Measurements from ENCODE around the gene ANO1.
"Not testable (repeated sequence)": the region's sequence is repeated elsewhere in the genome, so short reads cannot be mapped to it uniquely, and the experiment has no call there.

The ANO1 gene

DNA sequence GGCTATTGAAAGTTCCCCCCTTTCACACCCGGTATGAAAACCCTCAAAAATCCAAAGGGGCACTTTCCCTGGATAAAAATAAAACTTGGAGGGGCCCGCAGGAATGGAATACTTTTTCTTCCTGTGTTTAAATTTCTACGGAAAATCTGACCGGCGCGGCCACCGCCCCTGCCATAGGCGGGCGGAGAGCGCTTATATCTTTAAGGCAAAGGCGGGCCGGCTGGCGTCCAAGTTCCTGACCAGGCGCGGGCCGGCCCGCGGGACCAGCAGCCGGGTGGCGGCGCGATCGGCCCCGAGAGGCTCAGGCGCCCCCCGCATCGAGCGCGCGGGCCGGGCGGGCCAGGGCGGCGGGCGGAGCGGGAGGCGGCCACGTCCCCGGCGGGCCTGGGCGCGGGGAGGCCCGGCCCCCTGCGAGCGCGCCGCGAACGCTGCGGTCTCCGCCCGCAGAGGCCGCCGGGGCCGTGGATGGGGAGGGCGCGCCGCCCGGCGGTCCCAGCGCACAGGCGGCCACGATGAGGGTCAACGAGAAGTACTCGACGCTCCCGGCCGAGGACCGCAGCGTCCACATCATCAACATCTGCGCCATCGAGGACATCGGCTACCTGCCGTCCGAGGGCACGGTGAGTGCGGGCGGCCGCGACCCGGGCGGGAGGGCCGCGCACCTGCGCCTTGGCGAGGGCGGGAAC, at the start of gene ANO1:
Gene ANO1 (plus strand): TSS at position 223 of the 686 bp plus-strand sequence. CDS start 290 bp downstream, at position 513.
- DNase-seq (ENCODE audit: low read depth in 4 of 4, low spot score in 1 of 4), result no peak

DNA sequence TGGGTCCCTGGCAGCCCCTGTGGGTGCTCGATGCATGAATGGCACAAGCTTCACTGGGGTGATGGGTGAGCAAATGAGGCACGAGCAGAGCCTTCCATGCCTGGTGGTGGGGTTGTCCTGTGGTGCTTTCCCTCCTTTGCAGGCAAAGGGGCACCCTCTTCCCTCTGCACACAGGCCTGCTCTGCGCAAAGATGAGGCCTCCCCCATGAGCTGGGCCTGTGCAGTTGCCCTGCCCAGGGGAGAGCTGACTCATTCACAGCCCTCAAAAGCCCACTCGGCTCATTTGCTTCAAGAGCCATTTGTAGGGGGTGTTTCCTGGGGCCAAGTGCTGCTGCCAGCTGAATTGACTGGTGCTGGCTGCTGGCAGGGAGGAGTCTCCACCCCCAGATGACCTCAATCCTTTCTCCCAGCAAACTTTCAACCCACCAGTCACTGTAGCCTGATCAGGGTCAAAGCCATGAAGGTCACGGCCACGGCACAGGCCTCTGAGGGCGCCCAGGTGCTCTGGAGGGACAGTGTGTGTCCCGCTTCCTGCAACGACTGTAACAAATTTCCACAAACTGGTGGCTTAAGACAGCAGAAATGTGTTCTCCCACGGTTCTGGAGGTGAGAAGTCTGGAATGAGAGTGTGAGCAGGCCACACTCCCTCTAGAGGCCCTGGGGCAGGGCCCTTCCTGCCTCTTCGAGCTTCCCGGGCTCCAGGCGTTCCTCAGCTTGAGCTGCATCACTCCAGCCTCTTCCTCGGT, 48.8 kb upstream of the ANO1 start:
- DNase-seq (ENCODE audit: low read depth in 4 of 4, low spot score in 1 of 4), result no peak

DNA sequence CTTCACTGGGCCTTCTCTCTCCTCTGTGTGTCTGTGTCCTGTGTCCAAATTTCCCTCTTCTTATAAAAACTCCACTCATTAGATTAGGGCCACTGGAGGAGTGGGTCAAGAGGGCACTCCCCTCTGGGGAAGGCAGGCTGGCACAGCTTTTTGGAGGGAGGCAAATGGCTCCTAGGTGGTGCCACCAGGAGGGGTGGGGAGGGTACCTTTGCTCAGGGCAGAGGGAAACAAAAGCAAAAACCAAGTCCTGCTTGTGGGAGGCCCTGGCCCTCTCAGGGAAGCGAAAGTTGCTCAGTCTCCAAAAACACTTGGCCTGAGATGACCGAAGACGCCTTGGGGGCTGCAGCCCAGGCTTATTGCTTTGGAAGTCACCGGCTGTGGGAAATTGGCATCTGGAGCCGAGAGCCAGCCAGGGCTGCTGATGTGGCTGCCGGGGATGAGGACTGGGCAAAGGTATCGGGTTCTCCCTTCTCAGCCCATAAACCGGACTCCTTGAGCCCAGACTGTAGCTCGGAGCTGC, 48.2 kb upstream of the ANO1 start:
- DNase-seq (ENCODE audit: low read depth in 4 of 4, low spot score in 1 of 4), result no peak

DNA sequence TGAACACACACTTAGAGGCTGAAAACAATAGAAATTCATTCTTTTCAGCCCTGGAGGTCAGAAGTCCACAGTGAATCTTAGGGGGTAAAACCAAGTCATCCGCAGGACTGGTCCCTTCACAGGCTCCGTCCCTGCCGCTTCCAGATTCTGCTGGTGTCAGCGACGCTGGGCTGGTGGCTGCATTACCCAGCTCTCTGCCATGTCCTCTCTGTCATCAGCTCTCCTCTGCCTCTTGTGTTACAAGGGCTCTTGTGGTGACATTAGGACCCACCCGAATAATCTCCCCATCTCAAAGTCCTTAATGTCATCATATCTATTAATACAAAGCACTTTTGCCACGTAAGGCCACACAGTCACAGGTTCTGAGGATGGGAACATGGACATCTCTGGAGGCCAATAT, 47.7 kb upstream of the ANO1 start:
- no peak for DNase-seq (ENCODE audit: low read depth in 4 of 4, low spot score in 1 of 4)

DNA sequence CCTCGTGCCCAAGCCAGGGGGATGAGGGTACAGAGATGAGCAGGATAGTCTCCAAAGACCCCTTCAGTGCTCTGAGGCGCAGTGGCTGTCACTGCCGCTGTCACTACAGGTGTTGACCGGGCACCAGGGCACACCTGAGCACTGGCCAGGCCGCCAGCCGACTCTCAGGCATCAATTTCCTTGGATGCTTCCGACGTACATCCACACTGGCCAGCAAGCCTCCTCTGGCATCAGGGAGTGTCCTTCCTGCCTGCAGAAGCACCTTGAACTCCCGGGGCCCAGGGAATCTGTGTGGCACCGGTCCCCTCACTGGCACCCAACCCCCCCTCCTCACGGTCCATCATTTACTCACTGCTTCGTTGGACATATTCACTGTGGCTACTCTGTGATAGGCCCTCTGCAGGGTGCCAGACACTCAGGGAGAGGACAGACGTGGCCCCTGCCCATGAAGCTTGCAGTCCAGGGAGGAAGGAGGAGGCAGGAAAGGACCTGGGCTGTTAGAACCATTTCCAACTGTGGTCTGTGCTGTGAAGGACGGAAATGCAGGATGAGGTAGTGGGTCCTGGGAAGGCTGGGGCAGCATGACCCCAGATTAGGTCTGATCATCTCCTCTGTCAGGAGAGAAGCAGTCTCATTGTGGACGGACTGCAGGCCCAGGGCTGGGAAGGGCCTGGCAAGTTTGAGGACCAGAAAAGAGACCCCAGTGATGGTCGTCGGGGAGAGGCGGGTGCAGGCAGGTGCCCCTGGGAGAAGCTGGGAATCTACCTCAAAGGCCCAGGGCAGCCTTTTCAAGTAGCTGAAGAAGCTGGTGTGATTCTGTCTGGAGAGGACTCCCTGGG, 46.3 kb upstream of the ANO1 start:
- DNase-seq (ENCODE audit: low read depth in 4 of 4, low spot score in 1 of 4), result no peak

DNA sequence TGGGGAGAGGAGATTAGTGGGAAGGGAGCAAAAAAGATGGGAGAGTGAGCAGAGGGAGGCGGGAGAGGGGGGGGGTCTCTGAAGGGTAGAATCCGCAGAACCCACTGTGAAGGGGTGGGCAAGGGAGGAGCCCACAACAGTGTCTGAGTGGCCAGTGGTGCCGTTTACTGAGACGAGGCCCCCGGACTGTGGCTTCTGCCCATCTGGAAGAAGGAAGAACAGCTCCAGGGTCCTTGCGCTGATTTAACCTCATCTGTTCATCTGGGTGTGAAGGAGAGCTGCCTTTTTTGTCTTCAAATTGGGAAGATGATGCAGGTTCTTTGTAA, 45.7 kb upstream of the ANO1 start:
- DNase-seq (ENCODE audit: low read depth in 4 of 4, low spot score in 1 of 4), result no peak

DNA sequence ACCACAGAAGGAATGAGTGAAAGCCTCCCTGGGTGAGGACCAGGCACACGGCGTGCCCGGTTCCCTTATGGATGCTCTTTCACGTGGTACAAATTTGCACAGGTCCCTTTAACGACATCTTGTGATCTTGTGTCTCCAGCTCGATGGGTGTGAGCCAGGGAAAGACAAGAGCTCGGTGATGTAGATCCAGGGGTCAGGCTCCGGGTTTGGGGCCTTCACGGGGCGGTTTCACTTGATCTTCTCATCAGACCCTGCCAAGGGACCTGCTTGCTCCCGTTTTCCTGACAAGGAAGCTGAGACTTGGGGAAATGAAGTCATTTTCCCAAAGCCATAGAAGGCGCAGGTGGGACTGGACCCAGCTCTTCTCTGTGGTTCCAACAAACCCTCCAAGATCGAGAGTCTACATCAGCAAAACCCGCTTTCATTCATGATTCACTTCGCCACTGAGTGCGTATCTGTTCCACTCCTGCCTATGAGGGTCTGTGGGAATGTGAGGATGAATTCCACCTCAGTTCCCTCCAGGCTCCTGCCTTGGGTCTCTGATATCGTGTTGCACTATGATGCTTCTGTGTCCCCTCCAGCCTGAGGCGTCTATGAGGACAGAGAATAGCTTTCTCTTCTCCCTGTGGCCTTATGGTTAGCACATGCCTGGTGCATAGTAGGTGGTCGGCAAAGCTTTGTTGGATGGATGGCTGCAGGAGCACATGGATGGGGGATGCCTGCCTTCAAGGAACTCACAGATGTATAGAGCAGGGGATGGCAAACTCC, 45.0 kb upstream of the ANO1 start:
- DNase-seq (ENCODE audit: low read depth in 4 of 4, low spot score in 1 of 4), result no peak

DNA sequence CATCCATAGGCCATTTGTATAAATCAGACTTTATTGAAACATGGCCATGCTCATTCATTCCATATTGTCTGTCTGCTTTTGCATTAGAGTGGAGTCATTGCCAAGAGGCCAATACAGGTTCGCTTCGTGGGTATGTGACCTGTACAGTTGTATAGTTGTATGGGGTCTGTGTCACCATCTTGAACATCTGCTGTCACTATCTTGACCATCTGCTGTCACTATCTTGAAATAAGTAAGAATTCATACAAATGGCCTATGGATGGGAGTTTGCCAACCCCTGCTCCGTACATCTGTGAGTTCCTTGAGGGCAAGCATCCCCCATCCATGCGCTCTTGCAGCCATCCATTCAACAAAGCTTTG, 44.4 kb upstream of the ANO1 start:
- DNase-seq (ENCODE audit: low read depth in 4 of 4, low spot score in 1 of 4), result no peak

DNA sequence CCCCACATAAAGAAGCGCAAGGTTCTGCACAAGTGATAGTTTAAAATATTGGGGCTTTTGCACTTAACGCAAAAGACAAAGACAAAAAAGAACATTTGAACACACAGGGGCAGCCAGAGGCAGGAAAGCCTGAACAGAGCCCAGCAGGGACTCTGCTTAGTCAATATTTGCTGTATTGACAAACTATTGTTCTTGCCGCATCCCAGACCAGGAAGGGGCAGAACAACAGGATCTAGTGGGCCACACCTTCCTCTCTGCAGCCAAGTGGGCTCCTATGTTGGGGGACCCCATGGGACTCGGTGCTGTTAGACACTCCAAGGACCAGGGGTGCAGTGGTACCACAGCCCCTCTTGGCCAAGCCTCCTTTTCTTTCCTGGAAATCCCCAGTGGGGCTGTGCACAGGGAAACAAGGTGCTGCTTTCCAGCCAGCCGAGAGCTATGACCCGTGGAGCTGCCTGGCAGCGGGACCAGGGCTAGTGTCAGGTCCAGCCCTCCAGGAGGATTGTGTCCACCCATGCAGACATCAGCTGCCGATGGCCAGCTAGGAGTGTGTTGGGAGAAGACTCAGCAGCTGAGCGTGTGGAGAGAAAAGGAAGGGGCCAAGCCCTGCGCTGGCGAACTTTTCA, 43.3 kb upstream of the ANO1 start:
- no peak for DNase-seq (ENCODE audit: low read depth in 4 of 4, low spot score in 1 of 4)

DNA sequence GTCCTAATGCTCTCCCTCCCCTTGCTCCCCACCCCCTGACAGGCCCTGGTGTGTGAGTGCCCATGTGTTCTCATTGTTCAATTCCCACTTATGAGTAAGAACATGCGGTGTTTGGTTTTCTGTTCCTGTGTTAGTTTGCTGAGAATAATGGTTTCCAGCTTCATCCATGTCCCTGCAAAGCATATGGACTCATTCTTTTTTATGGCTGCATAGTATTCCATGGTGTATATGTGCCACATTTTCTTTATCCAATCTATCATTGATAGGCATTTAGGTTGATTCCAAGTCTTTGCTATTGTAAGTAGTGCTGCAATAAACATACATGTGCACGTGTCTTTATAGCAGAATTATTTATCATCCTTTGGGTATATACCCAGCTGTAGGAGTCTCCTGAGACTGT, 42.5 kb upstream of the ANO1 start:
- not testable (repeated sequence) for DNase-seq (ENCODE audit: low read depth in 4 of 4, low spot score in 1 of 4)

DNA sequence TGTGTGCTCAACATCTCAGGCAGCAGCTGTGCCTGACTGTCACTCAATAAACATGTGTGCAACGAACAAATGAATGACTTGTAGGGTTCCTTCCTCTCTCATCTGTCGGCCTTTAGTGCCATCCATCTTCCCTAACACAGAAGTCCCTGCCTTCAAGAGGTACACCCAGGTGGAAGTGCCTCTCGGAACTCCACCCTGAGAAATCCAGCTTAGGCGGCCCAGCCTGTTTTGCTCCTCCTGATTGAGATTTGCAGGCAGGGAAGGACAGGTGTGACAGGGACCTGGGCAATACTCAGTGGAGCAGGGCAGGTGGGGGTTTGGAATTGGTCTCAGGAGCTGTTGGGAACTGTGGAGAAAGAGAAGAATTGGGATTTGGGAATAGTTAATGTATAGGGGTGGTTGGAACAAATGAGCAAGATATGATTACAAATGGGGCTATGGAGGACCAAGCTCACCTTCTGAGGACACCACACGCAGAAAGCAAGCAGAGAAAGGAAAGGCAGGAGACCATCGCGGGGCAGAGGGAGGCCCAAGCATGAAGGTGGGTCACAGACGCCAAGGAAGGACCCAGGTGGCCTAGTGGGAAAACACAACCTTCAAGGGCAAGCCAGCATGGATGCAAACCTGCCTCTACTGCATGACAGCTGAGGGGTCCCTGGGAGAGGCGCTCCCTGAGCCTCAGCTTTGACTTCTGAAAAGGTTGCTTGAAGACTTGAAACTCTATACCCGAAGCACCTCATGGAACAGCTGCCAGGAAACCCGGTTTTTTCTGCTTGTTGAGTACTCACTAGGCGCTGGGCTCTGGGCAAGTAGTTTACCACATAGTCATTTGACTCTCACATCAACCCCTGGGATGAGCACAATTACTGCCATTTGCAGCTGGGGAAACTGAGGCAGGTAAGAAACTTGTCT, 40.9 kb upstream of the ANO1 start:
- no peak for DNase-seq (ENCODE audit: low read depth in 4 of 4, low spot score in 1 of 4)

DNA sequence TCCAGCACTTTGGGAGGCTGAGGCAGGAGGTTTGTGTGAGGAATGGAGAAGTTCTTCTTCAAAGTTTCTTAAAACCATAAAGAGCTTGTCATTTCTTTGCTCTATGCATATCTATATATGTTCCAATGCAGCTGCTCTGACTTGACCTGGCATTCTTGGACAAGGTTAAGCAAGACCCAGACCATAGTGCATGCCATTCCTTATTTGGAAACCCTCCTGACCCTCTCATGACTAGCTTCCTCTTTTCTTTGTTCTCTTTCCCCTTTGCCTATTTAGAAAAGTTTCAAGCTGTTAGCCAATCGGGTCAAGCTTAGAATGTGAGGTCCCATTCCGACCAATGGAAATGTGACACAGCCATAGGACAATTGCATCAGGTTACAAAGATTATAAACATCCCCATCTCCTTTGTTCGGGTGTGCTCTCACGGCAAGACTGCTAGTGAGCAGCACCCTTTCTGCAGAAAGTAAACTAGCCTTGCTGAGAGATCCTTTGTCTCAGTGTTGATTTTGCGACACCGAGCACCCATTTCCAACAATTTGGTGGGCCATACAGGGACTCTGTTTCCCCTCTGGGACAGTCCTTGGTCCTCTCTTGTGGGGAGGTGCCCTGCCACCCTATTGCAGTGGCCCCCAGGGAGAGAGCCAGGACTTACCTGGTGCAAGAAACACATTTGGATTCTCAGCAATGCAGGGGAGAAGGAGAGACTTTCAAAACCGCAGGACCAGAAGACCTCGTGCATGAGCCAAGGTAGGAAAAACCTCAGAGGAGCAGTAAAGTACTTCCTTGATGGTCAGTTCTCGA, 39.9 kb upstream of the ANO1 start:
- DNase-seq (ENCODE audit: low read depth in 4 of 4, low spot score in 1 of 4), result no peak

DNA sequence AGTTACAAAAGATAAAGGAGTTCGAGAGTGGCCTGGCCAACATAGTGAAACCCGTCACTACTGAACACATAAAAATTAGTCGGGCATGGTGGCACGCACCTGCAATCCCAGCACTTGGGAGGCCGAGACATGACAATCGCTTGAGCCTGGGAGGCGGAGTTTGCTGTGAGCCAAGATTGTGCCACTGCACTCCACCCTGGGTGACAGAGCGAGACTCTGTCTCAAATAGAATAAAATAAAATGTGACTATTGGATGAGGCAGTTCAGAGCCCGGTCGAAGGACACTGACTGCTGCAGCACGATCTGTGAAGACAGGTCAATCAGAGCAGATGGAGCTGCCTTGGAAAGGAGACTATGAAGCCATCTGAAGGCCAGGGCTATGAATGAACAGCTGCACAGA, 37.7 kb upstream of the ANO1 start:
- no peak for DNase-seq (ENCODE audit: low read depth in 4 of 4, low spot score in 1 of 4)

DNA sequence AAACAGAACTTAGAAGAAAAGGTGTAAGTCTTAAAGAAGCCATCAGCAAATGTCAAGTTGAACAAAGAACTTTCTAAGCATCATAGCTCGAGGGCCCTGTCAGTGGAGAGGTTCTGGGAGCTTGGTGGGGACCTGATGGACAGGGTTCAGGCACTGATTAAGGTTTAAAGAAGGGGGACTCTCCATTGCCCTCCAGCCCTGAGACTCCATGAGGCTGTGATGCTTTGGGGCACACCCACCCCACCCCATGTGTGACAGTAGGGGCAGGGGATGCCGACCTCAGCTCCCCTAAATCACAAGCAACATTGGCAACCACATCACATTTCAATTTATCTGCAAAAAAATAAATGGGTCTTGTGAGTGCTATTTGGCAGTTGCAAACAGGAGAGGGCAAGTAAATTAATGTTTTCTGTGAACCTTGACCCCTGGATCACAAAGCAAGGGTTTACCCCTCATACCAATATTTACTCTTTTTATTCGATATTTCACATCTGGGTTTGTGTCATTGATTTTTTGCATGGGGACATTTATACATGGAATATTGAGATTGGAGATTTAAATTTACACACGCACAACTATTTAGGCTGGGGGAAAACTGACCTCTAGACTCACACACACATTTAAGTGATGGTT, 37.1 kb upstream of the ANO1 start:
- DNase-seq (ENCODE audit: low read depth in 4 of 4, low spot score in 1 of 4), result no peak

DNA sequence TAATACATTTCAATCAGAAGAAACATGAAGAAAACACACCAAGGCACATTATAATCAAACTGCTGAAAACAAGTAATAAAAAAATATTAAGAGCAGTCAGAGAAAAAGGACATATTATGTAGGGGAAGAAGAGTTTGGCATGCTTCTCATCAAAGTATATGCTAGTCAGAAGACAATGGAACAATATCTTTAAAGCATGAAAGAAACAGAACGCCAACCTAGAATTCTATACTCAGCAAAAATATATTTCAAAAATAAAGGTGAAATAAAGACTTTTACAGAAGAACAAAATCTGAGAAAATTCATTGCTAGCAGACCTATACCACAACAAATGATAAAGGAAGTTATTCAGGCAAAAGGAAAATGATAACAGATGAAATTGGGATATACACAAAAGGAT, 34.6 kb upstream of the ANO1 start:
- no peak for DNase-seq (ENCODE audit: low read depth in 4 of 4, low spot score in 1 of 4)

DNA sequence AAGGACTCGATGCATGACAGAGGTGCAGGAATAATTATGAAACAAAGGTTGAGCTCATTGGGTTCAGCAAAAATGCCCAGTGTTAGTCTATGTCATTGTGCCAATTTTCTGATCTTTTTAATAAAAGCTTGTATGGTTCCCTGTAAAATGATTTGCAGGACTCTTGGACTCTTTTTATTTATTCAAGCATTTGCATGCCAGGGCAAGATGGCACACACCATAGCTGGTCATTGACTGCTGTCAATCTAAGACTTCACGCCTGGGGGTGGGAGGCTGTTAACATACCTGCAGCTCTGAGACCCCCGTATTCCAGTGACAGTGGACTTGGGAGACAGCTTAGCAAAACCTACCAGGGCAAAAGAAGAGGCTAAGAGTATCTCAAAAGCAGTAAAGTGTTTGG, 32.0 kb upstream of the ANO1 start:
- DNase-seq (ENCODE audit: low read depth in 4 of 4, low spot score in 1 of 4), result no peak

DNA sequence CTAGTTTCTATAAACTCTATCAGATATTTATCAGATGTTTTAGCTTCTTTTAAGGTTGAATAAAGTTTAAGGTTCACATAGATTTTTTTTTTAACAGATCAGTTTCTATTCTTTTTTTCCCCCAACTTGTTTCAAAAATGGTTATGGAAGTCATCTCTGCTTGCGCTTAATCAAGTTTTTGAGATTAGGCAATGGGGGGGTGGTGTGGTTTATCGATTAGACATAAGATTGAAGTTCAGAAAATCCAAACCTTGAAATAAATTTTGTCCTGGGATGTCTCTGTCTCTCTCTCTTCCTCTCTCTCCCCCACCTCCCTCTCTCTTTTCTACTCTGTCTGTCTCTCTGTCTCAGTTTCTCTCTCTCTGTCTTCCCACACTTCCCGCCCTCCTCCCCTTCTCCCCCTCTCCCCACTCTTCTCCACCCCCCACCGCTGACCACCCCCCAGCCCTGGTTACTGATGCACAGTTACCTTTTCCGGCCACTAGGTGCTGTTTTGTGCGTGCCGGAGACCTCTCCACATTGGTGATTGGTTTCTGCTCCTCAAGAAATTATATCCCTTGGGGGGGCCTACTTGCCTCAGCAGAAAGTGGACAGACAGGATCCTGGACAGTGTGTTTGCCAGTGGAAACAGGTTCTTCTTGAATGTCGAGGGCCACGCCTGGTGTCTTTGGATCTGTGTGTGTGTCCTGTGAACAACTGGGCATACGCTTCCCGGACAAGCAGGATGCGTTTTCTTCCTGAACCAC, 29.7 kb upstream of the ANO1 start:
- DNase-seq (ENCODE audit: low read depth in 4 of 4, low spot score in 1 of 4), result no peak

DNA sequence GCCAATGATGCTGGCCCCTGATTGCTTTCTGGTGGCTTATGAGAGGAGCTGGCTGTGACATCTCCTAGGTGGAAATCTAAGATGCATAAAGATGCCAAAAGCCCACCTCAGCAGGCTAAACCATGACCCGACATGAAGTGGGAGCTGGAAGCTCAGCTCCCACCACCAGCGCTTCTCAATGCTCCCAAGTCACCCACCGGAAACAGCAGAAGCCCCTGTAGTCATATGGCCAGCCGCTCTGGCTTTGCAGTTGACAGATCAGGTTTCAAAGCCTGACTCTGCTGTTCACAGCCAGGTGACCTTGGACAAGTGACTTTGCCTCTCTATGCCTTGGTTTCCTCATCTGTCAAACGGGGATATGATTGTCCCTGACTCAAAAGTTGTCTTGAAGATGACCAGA, 29.1 kb upstream of the ANO1 start:
- DNase-seq (ENCODE audit: low read depth in 4 of 4, low spot score in 1 of 4), result no peak
